HCT116 (cell line): ENCODE results near the gene TBX2.

Experiments
- EZH2phosphoT487 ChIP-seq: fragments of 200-600 bp; IDR thresholded peaks from 2 replicates; pipeline ENCODE4 v1.6.1; 2018; ENCODE audit warnings: antibody characterized with exemption, borderline replicate concordance
- POLR2A ChIP-seq: IDR thresholded peaks from 2 replicates; pipeline ENCODE4 v1.7.0; 2011; ENCODE audit warnings: borderline replicate concordance; ENCODE audit not compliant: insufficient read depth, insufficient read length; ENCODE audit errors: extremely low read depth
- TF ChIP-seq, protein P1 (sequence below), 3 experiments: fragments of 200-600 bp in 1 of 3; sonication (generic) in 1 of 3; IDR thresholded peaks in 2 of 3; conservative IDR thresholded peaks in 1 of 3; 2 replicates each; pipeline ENCODE4 v1.5.1; 2012 to 2017; ENCODE audit warnings: low read depth in 2 of 3, low read length in 2 of 3, antibody characterized with exemption in 1 of 3, borderline replicate concordance in 1 of 3, control low read depth in 1 of 3, mild to moderate bottlenecking in 1 of 3, mixed read lengths in 1 of 3, mixed run types in 1 of 3, moderate library complexity in 1 of 3; ENCODE audit not compliant: insufficient read depth in 1 of 3
- TF ChIP-seq, protein P2 (sequence below): IDR thresholded peaks from 2 replicates; pipeline ENCODE4 v1.6.1; 2012; ENCODE audit warnings: low read depth
- TF ChIP-seq, protein P3 (sequence below): IDR thresholded peaks from 2 replicates; pipeline ENCODE4 v1.6.1; 2012
- TF ChIP-seq, protein P4 (sequence below): IDR thresholded peaks from 2 replicates; pipeline ENCODE4 v1.6.1; 2011; ENCODE audit warnings: mild to moderate bottlenecking, low read length, moderate library complexity; ENCODE audit not compliant: insufficient replicate concordance; ENCODE audit errors: extremely low read depth

DNA sequence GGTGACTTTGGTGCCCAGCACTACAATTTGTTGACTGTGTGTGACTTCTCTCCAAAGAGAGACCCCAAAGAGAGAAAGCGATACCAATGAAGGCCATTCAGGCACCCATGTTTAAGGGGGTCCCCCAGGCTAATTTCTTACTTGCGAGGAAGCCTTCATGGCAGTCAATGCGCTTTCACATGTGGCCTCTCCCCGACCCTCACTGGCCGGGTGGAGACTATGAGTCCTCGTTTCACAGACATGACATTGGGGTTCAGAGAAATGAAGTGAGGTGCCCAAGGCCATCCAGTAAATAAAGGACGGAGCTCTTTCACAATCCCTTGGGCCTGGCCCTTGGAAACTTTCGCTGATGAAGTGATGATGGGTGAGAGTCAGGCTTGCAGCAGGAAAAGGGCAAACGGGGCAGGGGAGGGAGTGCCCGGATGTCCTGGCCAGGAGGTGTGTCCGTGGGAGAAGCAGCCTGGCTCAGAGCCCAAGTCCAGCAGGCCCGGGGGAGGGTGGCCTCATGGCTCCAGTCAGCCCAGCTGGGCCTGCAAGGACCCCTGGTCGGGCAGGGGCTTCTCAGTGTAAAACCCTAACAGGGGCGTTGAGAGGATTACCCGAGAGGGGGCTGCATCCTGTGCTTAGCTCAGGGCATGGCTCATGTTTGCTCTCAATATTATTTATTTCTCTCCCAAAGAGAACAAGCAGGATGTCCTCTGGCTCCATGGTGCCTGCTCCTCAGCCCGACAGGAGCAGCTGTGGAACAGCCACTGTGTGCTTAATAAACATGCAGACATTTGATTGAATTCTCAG, 14.7 kb downstream of the TBX2 start:
- TF ChIP-seq, protein P1, sequence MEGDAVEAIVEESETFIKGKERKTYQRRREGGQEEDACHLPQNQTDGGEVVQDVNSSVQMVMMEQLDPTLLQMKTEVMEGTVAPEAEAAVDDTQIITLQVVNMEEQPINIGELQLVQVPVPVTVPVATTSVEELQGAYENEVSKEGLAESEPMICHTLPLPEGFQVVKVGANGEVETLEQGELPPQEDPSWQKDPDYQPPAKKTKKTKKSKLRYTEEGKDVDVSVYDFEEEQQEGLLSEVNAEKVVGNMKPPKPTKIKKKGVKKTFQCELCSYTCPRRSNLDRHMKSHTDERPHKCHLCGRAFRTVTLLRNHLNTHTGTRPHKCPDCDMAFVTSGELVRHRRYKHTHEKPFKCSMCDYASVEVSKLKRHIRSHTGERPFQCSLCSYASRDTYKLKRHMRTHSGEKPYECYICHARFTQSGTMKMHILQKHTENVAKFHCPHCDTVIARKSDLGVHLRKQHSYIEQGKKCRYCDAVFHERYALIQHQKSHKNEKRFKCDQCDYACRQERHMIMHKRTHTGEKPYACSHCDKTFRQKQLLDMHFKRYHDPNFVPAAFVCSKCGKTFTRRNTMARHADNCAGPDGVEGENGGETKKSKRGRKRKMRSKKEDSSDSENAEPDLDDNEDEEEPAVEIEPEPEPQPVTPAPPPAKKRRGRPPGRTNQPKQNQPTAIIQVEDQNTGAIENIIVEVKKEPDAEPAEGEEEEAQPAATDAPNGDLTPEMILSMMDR (IDR thresholded peaks at IDR 0.05 in 2 of 3, conservative IDR thresholded peaks at IDR 0.05 in 1 of 3; ENCODE audit: borderline replicate concordance in 1 of 3, insufficient read depth in 1 of 3, low read depth in 2 of 3, low read length in 2 of 3) = no peak
- no peak for TF ChIP-seq EZH2phosphoT487
- TF ChIP-seq POLR2A = no peak
- TF ChIP-seq, protein P2, sequence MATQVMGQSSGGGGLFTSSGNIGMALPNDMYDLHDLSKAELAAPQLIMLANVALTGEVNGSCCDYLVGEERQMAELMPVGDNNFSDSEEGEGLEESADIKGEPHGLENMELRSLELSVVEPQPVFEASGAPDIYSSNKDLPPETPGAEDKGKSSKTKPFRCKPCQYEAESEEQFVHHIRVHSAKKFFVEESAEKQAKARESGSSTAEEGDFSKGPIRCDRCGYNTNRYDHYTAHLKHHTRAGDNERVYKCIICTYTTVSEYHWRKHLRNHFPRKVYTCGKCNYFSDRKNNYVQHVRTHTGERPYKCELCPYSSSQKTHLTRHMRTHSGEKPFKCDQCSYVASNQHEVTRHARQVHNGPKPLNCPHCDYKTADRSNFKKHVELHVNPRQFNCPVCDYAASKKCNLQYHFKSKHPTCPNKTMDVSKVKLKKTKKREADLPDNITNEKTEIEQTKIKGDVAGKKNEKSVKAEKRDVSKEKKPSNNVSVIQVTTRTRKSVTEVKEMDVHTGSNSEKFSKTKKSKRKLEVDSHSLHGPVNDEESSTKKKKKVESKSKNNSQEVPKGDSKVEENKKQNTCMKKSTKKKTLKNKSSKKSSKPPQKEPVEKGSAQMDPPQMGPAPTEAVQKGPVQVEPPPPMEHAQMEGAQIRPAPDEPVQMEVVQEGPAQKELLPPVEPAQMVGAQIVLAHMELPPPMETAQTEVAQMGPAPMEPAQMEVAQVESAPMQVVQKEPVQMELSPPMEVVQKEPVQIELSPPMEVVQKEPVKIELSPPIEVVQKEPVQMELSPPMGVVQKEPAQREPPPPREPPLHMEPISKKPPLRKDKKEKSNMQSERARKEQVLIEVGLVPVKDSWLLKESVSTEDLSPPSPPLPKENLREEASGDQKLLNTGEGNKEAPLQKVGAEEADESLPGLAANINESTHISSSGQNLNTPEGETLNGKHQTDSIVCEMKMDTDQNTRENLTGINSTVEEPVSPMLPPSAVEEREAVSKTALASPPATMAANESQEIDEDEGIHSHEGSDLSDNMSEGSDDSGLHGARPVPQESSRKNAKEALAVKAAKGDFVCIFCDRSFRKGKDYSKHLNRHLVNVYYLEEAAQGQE = no peak
- TF ChIP-seq, protein P3, sequence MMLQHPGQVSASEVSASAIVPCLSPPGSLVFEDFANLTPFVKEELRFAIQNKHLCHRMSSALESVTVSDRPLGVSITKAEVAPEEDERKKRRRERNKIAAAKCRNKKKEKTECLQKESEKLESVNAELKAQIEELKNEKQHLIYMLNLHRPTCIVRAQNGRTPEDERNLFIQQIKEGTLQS = no peak
- TF ChIP-seq, protein P4, sequence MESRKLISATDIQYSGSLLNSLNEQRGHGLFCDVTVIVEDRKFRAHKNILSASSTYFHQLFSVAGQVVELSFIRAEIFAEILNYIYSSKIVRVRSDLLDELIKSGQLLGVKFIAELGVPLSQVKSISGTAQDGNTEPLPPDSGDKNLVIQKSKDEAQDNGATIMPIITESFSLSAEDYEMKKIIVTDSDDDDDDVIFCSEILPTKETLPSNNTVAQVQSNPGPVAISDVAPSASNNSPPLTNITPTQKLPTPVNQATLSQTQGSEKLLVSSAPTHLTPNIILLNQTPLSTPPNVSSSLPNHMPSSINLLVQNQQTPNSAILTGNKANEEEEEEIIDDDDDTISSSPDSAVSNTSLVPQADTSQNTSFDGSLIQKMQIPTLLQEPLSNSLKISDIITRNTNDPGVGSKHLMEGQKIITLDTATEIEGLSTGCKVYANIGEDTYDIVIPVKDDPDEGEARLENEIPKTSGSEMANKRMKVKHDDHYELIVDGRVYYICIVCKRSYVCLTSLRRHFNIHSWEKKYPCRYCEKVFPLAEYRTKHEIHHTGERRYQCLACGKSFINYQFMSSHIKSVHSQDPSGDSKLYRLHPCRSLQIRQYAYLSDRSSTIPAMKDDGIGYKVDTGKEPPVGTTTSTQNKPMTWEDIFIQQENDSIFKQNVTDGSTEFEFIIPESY = no peak
